ENCODE results near the gene ARFIP1. TPM values are rescaled to one million over a fixed set of nuclear protein-coding genes. Genes with fewer than 3 reads are reported as not detected.
"Not testable (repeated sequence)": the region's sequence is repeated elsewhere in the genome, so short reads cannot be mapped to it uniquely, and the experiment has no call there.

Gene ARFIP1
- polyA plus RNA-seq, 6 donors from 2014 or later = 21.4 to 32.7 (median 27.8) TPM

DNA sequence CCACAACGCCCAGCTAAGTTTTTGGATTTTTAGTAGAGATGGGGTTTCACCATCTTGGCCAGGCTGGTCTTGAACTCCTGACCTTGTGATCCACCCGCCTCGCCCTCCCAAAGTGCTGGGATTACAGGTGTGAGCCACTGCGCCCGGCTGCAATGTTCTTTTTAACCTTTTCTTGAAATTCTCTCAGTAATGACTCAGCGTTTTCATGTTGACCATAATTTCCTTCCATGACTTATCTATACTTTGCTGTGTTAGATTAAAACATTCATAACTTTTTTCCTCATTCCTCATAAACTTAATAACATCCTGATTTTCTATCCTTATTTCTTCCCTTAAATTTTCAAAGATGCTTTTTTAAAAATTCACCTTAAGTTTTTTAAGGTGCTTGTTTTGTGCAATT lies 118.4 kb downstream of the ARFIP1 start:
- H3K27ac Mint-ChIP-seq; ATAC-seq (ENCODE audit: low read depth in 2 of 2); H3K4me1 Mint-ChIP-seq; H3K9me3 Mint-ChIP-seq; DNase-seq; H3K4me3 Mint-ChIP-seq; H3K27me3 Mint-ChIP-seq: not testable (repeated sequence)
- peaks cover 11 to 16% of the 10 kb centered on the region in 2 donors for H3K36me3 Mint-ChIP-seq

DNA sequence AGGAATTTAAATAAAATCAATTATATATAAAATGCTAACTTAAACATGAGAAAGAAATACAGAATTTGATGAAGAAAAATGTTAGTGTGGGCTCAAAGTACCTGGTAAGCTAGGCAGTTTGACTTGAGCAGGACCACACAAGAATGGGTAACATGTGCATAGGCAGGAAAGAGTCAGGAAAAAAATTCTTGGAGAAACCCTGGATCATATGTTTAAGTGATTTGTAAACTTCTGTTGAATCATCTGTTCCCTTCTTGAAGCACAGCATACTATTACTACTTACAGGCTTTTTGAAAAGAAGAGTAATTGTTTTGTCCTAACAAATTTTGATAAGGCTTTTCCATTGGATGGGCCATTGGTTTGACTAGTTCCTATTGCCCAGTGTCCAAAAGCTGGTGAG lies 118.9 kb downstream of the ARFIP1 start:
- DNase-seq (no peak), ATAC-seq (ENCODE audit: low read depth in 2 of 2) (no peak)
- Mint-ChIP-seq H3K27me3 (no peaks in the 10 kb centered on the region), H3K4me1 (peaks cover 0 to 7% (median 1%) of the 10 kb centered on the region in 3 donors), H3K9me3 (no peaks in the 10 kb centered on the region), H3K27ac (no peak overlapping the region), H3K4me3 (no peak overlapping the region), H3K36me3 (peaks cover 13 to 16% of the 10 kb centered on the region in 2 donors)

DNA sequence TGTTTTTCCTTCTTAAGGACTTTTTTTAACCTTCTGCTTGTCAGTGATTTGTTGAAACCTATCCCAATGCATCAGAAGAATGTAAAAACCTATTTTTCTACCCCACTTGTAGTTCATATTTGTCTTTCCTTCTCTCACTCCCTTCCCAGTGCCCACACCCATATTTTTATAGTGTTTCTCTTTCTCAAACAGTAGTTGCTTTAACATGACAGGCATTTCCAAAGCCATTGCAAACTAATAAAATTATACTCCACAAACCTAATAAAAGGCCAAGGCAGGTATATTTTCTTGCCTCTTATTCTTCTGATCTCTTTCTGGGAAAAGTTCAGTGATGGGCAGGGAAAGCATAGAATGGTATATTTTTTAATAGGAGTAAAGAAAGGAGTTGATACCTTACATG lies 120.6 kb downstream of the ARFIP1 start:
- Mint-ChIP-seq H3K27me3 (no peaks in the 10 kb centered on the region), H3K9me3 (peaks cover 0 to 4% (median 3%) of the 10 kb centered on the region in 7 donors), H3K4me3 (no peak overlapping the region), H3K36me3 (peaks cover 13 to 23% of the 10 kb centered on the region in 2 donors), H3K27ac (no peak overlapping the region), H3K4me1 (peaks cover 0 to 7% (median 1%) of the 10 kb centered on the region in 3 donors)
- DNase-seq = no peak
- ATAC-seq (ENCODE audit: low read depth in 2 of 2) = no peak

DNA sequence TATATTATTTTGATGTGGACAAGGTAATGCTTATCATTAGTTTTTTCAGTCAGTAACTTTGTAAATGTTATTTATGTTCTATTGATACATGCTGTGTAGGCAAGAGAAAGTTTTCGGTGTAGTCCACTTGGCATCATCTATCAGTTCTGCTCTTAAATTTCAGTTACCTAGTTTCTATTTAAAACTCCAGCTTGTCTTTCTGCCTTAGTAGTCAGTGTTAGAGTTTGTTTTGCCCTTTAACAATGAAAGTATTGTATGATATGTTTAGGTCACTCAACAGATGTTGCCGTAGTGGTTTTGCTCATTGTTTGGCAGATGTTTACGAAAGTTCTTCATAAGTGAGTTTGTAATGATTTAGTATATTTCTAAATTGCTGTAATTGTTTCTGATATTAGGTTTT lies 121.5 kb downstream of the ARFIP1 start:
- peaks cover 0 to under 1% (median 0%) of the 10 kb centered on the region in 3 donors for H3K4me1 Mint-ChIP-seq
- peaks cover 0 to 4% (median 3%) of the 10 kb centered on the region in 7 donors for H3K9me3 Mint-ChIP-seq
- no peak for DNase-seq
- H3K36me3 Mint-ChIP-seq = peaks cover 13 to 26% of the 10 kb centered on the region in 2 donors
- no peak overlapping the region for H3K4me3 Mint-ChIP-seq
- no peak for ATAC-seq (ENCODE audit: low read depth in 2 of 2)
- no peaks in the 10 kb centered on the region for H3K27me3 Mint-ChIP-seq
- H3K27ac Mint-ChIP-seq = no peak overlapping the region

DNA sequence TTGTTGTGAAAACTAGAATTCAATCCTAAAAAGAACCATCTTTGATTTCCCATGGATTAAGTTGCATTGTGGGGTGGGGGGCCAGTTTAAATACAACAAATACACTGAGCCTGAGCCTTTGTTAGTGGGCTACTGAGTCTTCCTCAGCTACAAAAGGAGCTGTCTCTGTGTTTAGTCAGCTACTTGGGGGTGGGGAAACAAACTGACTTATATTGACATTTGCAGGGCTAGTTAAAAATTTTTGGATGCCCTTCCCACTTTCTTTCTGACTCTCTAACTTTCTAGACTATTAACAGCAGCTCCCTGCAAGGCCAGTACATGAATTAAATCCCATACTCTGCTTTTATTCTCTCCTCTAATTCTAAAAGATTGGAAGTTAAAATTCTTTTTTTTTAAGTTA lies 123.9 kb downstream of the ARFIP1 start:
- no peak overlapping the region for H3K27ac Mint-ChIP-seq
- H3K4me1 Mint-ChIP-seq = peaks cover 0 to 3% (median 0%) of the 10 kb centered on the region in 3 donors
- peaks cover 0 to 4% (median 3%) of the 10 kb centered on the region in 7 donors for H3K9me3 Mint-ChIP-seq
- ATAC-seq (ENCODE audit: low read depth in 2 of 2) (no peak), DNase-seq (no peak)
- H3K36me3 Mint-ChIP-seq = peaks cover 25 to 29% of the 10 kb centered on the region in 2 donors
- no peaks in the 10 kb centered on the region for H3K27me3 Mint-ChIP-seq
- H3K4me3 Mint-ChIP-seq = no peak overlapping the region

DNA sequence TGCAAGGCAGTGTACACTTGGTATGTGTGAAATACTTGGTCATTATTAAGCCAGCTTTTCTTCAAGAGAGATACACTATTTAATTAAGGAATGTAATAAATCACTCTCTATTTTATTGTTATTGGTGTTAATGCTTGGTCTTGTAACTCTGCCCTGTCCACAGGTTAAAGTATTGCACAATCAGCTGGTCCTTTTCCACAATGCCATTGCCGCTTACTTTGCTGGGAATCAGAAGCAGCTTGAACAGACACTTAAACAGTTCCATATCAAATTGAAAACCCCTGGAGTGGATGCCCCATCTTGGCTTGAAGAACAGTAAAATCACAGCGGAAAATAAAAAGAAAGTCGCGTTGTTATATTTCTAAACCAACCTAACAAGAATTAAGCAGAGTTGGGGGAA lies 130.1 kb downstream of the ARFIP1 start:
- ATAC-seq (ENCODE audit: low read depth in 2 of 2) = no peak
- Mint-ChIP-seq H3K4me1 (peaks cover 0 to 5% (median 0%) of the 10 kb centered on the region in 3 donors), H3K36me3 (peaks cover 13 to 28% of the 10 kb centered on the region in 2 donors), H3K27me3 (no peaks in the 10 kb centered on the region), H3K4me3 (no peak overlapping the region), H3K9me3 (no peaks in the 10 kb centered on the region), H3K27ac (no peak overlapping the region)
- no peak for DNase-seq

DNA sequence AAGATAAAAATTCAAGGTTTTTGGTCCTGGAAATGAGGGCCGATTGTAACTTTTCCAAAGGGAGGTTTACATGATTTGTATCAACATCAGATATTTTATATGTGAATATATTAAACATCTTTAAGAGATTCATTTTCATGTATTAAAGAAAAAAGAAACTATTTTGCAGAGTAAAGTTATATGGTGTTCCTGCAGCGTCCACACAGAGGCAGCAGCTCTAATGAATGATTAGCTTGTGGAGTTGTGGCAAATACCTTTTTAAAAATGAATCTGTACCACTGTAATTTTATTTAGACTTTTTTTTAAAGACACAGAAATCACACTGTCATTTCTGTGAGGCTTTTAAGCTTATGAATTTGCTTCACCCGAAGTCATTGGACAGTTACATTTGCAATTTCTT lies 130.8 kb downstream of the ARFIP1 start:
- Mint-ChIP-seq H3K27ac (no peak overlapping the region), H3K36me3 (peaks cover 13 to 28% of the 10 kb centered on the region in 2 donors), H3K4me3 (no peak overlapping the region), H3K27me3 (no peaks in the 10 kb centered on the region), H3K9me3 (no peaks in the 10 kb centered on the region), H3K4me1 (peaks cover 0 to 5% (median 0%) of the 10 kb centered on the region in 3 donors)
- DNase-seq (no peak), ATAC-seq (ENCODE audit: low read depth in 2 of 2) (no peak)

DNA sequence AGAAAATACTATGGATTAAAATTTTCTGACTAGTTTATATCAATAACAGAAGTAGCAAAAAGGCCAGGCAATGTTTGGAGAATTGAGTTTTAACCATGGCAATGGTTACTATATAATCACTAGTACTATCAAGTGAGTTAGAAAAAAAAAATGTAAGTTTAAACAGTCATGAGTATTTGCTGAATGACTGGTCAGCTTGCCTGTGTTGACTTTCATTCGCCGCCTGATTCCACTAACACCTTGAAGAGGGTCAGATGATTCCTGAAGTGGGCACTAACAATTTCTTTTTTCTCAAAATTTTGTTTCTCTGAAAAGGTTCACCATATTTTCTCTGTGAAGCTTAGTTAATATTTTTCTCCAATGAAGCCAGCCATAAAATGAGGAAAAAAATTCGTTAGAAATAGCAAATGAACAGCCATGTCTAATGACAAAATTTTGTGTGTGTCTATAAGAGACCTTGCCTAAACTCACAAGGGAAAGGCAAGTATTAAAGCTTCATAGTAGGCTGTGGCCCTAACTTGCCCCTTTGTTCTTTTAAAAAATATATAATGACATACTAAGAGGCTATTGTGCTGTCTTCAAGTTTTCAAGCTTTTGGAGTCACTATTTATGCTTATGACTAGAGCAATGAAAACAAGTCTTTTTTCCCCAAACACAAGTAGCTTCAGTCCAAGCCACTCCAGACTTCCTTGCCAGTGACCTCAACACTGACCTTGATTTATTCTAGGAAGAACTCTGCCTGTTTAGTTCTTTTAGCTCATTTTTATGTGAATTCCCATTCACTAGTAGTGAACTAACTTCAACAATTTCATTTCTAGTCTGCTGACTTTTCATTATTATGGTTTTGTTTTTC lies 138.0 kb downstream of the ARFIP1 start:
- H3K27me3 Mint-ChIP-seq = no peaks in the 10 kb centered on the region
- peaks cover 4 to 19% of the 10 kb centered on the region in 2 donors for H3K36me3 Mint-ChIP-seq
- H3K27ac Mint-ChIP-seq = no peak overlapping the region
- ATAC-seq (ENCODE audit: low read depth in 2 of 2) = no peak
- H3K4me3 Mint-ChIP-seq = no peak overlapping the region
- H3K9me3 Mint-ChIP-seq = peaks cover 4 to 25% (median 17%) of the 10 kb centered on the region in 7 donors
- DNase-seq = no peak
- no peaks in the 10 kb centered on the region for H3K4me1 Mint-ChIP-seq

DNA sequence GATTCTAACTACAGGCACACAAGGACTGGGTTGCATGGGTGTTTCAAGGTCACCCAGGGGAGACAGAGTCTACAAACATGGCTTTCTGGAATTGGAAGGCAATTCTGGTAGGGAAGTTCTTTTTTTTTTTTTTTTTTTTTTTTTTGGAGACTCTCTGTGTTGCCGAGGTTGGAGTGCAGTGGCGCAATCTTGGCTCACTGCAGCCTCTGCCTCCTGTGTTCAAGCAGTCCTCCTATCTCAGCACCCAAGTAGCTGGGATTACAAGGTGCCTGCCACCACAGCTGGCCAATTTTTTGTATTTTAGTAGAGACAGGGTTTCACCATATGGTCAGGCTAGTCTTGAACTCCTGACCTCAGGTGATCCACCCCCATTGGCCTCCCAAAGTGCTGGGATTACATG lies 140.1 kb downstream of the ARFIP1 start:
- no peak overlapping the region for H3K27ac Mint-ChIP-seq
- H3K36me3 Mint-ChIP-seq = peaks cover 4 to 19% of the 10 kb centered on the region in 2 donors
- no peak for ATAC-seq (ENCODE audit: low read depth in 2 of 2)
- no peaks in the 10 kb centered on the region for H3K27me3 Mint-ChIP-seq
- no peaks in the 10 kb centered on the region for H3K4me1 Mint-ChIP-seq
- H3K9me3 Mint-ChIP-seq = peaks cover 4 to 25% (median 17%) of the 10 kb centered on the region in 7 donors
- DNase-seq = no peak
- H3K4me3 Mint-ChIP-seq = no peak overlapping the region

DNA sequence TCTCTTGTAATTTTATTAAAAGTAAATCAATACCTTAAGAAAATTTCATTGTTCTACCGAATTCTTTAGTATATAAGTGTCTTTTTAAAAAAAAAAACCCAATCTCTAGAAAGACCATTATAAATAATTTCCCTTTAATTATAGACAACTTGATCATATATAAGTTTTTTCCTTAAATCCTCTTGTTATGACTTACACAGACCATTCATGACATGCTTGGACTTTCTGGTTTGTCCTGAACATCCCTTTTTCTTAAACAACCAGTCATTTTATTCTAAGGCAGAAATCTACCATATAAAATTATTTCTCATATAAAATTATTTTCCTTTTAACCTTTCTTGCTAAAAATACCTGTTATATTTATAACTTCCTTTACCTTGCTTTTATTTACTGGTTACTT lies 141.0 kb downstream of the ARFIP1 start:
- Mint-ChIP-seq H3K9me3 (peaks cover 4 to 25% (median 17%) of the 10 kb centered on the region in 7 donors), H3K4me1 (peaks cover 0 to 5% (median 0%) of the 10 kb centered on the region in 3 donors), H3K27ac (no peak overlapping the region), H3K27me3 (no peaks in the 10 kb centered on the region), H3K36me3 (peaks cover 4 to 19% of the 10 kb centered on the region in 2 donors), H3K4me3 (no peak overlapping the region)
- ATAC-seq (ENCODE audit: low read depth in 2 of 2) = no peak
- DNase-seq = no peak

DNA sequence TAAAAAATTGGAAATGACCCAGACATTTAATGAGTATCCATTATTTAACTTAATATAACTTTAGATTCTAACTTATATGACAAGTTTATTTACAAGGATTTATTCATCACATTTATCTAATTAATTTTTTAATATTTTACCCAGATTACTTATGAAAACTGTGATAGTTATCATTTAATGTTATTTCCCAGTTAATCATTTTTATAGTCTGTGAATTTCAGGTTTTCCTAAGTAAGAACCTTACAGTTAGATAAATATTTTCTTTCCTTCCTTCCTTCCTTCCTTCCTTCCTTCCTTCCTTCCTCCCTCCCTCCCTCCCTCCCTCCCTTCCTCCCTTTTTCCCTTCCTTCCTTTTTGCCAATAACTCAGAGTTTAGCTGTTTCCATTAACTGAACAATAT lies 141.5 kb downstream of the ARFIP1 start:
- no peak for DNase-seq
- no peak overlapping the region for H3K4me3 Mint-ChIP-seq
- peaks cover 4 to 25% (median 17%) of the 10 kb centered on the region in 7 donors for H3K9me3 Mint-ChIP-seq
- no peaks in the 10 kb centered on the region for H3K27me3 Mint-ChIP-seq
- no peak for ATAC-seq (ENCODE audit: low read depth in 2 of 2)
- peaks cover 0 to 9% (median 1%) of the 10 kb centered on the region in 3 donors for H3K4me1 Mint-ChIP-seq
- H3K27ac Mint-ChIP-seq = no peak overlapping the region
- H3K36me3 Mint-ChIP-seq = peaks cover 4 to 19% of the 10 kb centered on the region in 2 donors

DNA sequence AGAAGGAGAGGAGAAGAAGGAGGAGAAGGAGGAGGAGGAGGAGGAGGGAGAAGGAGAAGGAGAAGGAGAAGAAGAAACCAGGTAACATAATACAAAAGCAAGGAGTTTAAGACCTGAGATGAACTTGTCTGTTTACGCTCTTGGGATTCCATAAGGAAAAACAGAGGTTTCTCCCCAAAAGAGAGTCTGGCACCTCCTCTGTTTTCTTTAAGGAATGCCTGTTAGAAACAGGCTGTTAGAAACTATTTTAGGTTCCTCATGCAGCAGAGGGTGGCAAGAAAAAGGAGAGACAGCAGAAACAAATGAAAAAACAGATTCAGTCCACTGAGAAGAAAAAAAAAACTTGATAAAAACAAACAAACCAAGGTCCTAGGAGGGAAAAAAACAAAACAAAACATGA lies 146.1 kb downstream of the ARFIP1 start:
- DNase-seq (no peak), ATAC-seq (ENCODE audit: low read depth in 2 of 2) (no peak)
- H3K27me3 Mint-ChIP-seq = peaks cover 0 to 4% (median 0%) of the 10 kb centered on the region in 3 donors
- H3K27ac Mint-ChIP-seq = peak overlapping the region in 2 of 6 donors; percentile 79 to 84
- no peak overlapping the region for H3K4me3 Mint-ChIP-seq
- H3K4me1 Mint-ChIP-seq = peaks cover 13 to 26% (median 18%) of the 10 kb centered on the region in 3 donors
- H3K36me3 Mint-ChIP-seq = peaks cover 0 to 8% of the 10 kb centered on the region in 2 donors
- peaks cover 0 to 8% (median 4%) of the 10 kb centered on the region in 7 donors for H3K9me3 Mint-ChIP-seq

DNA sequence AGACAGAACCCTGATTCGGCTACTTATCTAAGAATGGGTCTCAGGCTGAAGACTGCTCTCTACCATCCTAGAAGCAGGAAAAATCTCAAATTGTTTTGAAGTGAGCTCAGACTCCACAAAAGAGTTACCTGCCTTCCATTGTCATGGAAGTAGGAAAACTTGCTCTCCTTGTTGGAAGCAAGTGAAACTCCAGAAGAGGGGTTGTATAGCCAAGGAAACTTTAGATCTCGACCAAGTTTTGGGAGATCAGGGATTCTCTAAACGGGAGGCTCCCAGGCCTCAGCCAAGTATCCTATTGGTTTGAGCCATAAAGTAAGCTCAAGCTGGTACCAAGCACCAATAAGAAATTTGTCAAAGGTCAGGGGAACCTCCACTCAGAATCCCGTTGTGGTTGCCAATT lies 147.2 kb downstream of the ARFIP1 start:
- H3K4me3 Mint-ChIP-seq = no peak overlapping the region
- DNase-seq (no peak), ATAC-seq (ENCODE audit: low read depth in 2 of 2) (no peak)
- peaks cover 0 to under 1% (median 0%) of the 10 kb centered on the region in 7 donors for H3K9me3 Mint-ChIP-seq
- H3K27me3 Mint-ChIP-seq = peaks cover 0 to 13% (median 0%) of the 10 kb centered on the region in 3 donors
- H3K36me3 Mint-ChIP-seq = peaks cover 0 to 2% of the 10 kb centered on the region in 2 donors
- no peak overlapping the region for H3K27ac Mint-ChIP-seq
- peaks cover 13 to 26% (median 18%) of the 10 kb centered on the region in 3 donors for H3K4me1 Mint-ChIP-seq

DNA sequence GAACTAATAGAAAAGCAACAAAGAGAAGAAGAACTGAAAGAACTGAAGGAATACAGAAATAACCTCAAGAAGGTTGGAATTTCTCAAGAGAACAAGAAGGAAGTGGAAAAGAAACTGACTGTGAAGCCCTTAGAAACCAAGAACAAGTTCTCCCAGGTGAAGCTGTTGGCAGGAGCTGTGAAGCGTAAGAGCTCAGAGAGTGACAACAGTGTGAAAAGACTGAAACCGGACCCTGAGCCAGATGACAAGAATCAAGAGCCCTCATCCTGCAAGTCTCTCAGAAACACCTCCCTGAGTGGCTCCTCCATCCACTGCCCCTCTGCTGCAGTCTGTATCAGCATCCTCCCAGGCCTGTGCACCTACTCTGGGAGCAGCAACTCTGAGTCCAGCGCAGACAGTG lies 148.0 kb downstream of the ARFIP1 start:
- ATAC-seq (ENCODE audit: low read depth in 2 of 2) = peak in 1 of 2 donors; percentile 56
- no peak for DNase-seq
- Mint-ChIP-seq H3K4me1 (peaks cover 13 to 26% (median 18%) of the 10 kb centered on the region in 3 donors), H3K9me3 (no peaks in the 10 kb centered on the region), H3K36me3 (no peaks in the 10 kb centered on the region), H3K27ac (peak overlapping the region in 3 of 6 donors; percentile 3 to 47 (median 4)), H3K27me3 (peaks cover 0 to 13% (median 2%) of the 10 kb centered on the region in 3 donors), H3K4me3 (peak overlapping the region in 1 of 8 donors; percentile 2)
